Measurements from ENCODE around the gene OTUD7B.

- TF ChIP-seq CTCF (conservative IDR thresholded peaks at IDR 0.05; ENCODE audit: low read length) = no peak
- TF ChIP-seq EZH2phosphoT487 (IDR thresholded peaks at IDR 0.05; ENCODE audit: borderline replicate concordance) = no peak
Observed at GRCh38 chr1:149995927-149996326, 14.6 kb downstream of the OTUD7B start.

All from Loucy (cell line).